Mesendoderm (in vitro differentiated cells): ENCODE results near the gene EIF5AL1.

Experiments used
- DNase-seq: peaks from one replicate; pipeline ENCODE4 v3.0.0; 2013
- H2AK5ac ChIP-seq: 2 replicates; pipeline ENCODE4 v1.6.1; 2013; ENCODE audit warnings: low read length, inconsistent platforms
- H2BK120ac ChIP-seq: 2 replicates; pipeline ENCODE4 v1.6.1; 2013; ENCODE audit warnings: low read depth, mild to moderate bottlenecking, low read length, moderate library complexity, mixed read lengths
- H2BK15ac ChIP-seq: replicated peaks from 2 replicates; pipeline ENCODE4 v1.6.1; 2013; ENCODE audit warnings: low read depth, mild to moderate bottlenecking, moderate library complexity
- H2BK5ac ChIP-seq: 2 replicates; pipeline ENCODE4 v1.6.1; 2013; ENCODE audit warnings: low read length, inconsistent platforms
- H3K18ac ChIP-seq: 2 replicates; pipeline ENCODE4 v1.6.1; 2013; ENCODE audit warnings: mild to moderate bottlenecking, low read length, mixed read lengths
- H3K23ac ChIP-seq: one replicate; pipeline ENCODE4 v1.6.1; 2013; ENCODE audit warnings: low read length
- H3K27ac ChIP-seq: 2 replicates; pipeline ENCODE4 v1.5.1; 2013; ENCODE audit warnings: low read depth, mild to moderate bottlenecking, inconsistent platforms, low read length, moderate library complexity
- H3K27me3 ChIP-seq: 2 replicates; pipeline ENCODE4 v1.6.1; 2013; ENCODE audit warnings: low read length, control low read depth, mild to moderate bottlenecking, inconsistent platforms; ENCODE audit not compliant: insufficient read depth, poor library complexity
- H3K36me3 ChIP-seq: 2 replicates; pipeline ENCODE4 v1.6.1; 2013; ENCODE audit warnings: low read length, inconsistent platforms; ENCODE audit not compliant: control insufficient read depth, insufficient read depth
- H3K4ac ChIP-seq: one replicate; pipeline ENCODE4 v1.6.1; 2013; ENCODE audit warnings: low read depth, mild to moderate bottlenecking, low read length, moderate library complexity
- H3K4me1 ChIP-seq: 2 replicates; pipeline ENCODE4 v1.6.1; 2013; ENCODE audit warnings: low read depth, low read length, inconsistent platforms; ENCODE audit not compliant: control insufficient read depth
- H3K4me2 ChIP-seq: 2 replicates; pipeline ENCODE4 v1.6.1; 2013; ENCODE audit warnings: low read length
- H3K4me3 ChIP-seq: 2 replicates; pipeline ENCODE4 v1.5.1; 2013; ENCODE audit warnings: mild to moderate bottlenecking, low read length
- H3K56ac ChIP-seq: one replicate; pipeline ENCODE4 v1.6.1; 2013; ENCODE audit warnings: low read length
- H3K79me1 ChIP-seq: 2 replicates; pipeline ENCODE4 v1.6.1; 2013; ENCODE audit warnings: low read length, inconsistent platforms
- H3K79me2 ChIP-seq: 2 replicates; pipeline ENCODE4 v1.6.1; 2013; ENCODE audit warnings: mild to moderate bottlenecking, low read length; ENCODE audit not compliant: control insufficient read depth, insufficient read depth
- H3K9ac ChIP-seq: 2 replicates; pipeline ENCODE4 v1.6.1; 2013; ENCODE audit warnings: low read length, inconsistent platforms
- H4K5ac ChIP-seq: one replicate; pipeline ENCODE4 v1.6.1; 2013; ENCODE audit warnings: low read length
- H4K8ac ChIP-seq: one replicate; pipeline ENCODE4 v1.6.1; 2013; ENCODE audit warnings: low read depth, mild to moderate bottlenecking, control low read depth, low read length, moderate library complexity
- whole genome bisulfite sequencing: extraction: QIAGEN DNeasy Blood & Tissue Kit; methylation state at CpG from one replicate; pipeline ENCODE4 v1.1.7; 2013; ENCODE audit warnings: low lambda C conversion rate, missing lambda C conversion rate; ENCODE audit not compliant: insufficient coverage; ENCODE audit errors: extremely low coverage; 5-methylcytosine and 5-hydroxymethylcytosine counted together

EIF5AL1 gene

GRCh38 chr10:79490400-79491142, 21.8 kb upstream of the EIF5AL1 start:
- Histone ChIP-seq H2BK15ac (no peak overlapping the region), H4K5ac (no peak overlapping the region), H3K4me1 (peaks cover 2% of the 10 kb centered on the region), H3K36me3 (no peaks in the 10 kb centered on the region), H2BK5ac (no peak overlapping the region), H3K27me3 (no peaks in the 10 kb centered on the region), H3K23ac (peak overlapping the region; percentile 6), H4K8ac (no peak overlapping the region), H3K56ac (peak overlapping the region; percentile 35), H3K27ac (no peak overlapping the region), H3K79me2 (no peaks in the 10 kb centered on the region), H2AK5ac (no peak overlapping the region), H3K4ac (no peak overlapping the region), H3K79me1 (no peaks in the 10 kb centered on the region), H3K18ac (no peak overlapping the region), H3K4me3 (no peak overlapping the region), H3K4me2 (no peak overlapping the region), H3K9ac (no peak overlapping the region), H2BK120ac (no peak overlapping the region)
- DNase-seq = peak; percentile 42
- no CpG with 5 or more reads among the region's 9 CpGs for WGBS

GRCh38 chr10:79491143-79491835, 21.0 kb upstream of the EIF5AL1 start:
- no peak overlapping the region for H3K18ac ChIP-seq
- H2BK120ac ChIP-seq = no peak overlapping the region
- no peaks in the 10 kb centered on the region for H3K79me2 ChIP-seq
- H3K27ac ChIP-seq = no peak overlapping the region
- WGBS = no CpG with 5 or more reads among the region's 6 CpGs
- peak overlapping the region; percentile 35 for H3K56ac ChIP-seq
- no peak overlapping the region for H3K23ac ChIP-seq
- H3K4me3 ChIP-seq = no peak overlapping the region
- peaks cover 2% of the 10 kb centered on the region for H3K4me1 ChIP-seq
- H3K9ac ChIP-seq = no peak overlapping the region
- H2AK5ac ChIP-seq = no peak overlapping the region
- H3K27me3 ChIP-seq = no peaks in the 10 kb centered on the region
- peak; percentile 53 for DNase-seq
- no peak overlapping the region for H4K8ac ChIP-seq
- no peak overlapping the region for H2BK5ac ChIP-seq
- H2BK15ac ChIP-seq = no peak overlapping the region
- no peaks in the 10 kb centered on the region for H3K79me1 ChIP-seq
- no peak overlapping the region for H3K4me2 ChIP-seq
- no peaks in the 10 kb centered on the region for H3K36me3 ChIP-seq
- H3K4ac ChIP-seq = no peak overlapping the region
- no peak overlapping the region for H4K5ac ChIP-seq

GRCh38 chr10:79492256-79492655, 20.1 kb upstream of the EIF5AL1 start:
- DNase-seq = no peak
- Histone ChIP-seq H3K4me1 (peaks cover 2% of the 10 kb centered on the region), H3K4me2 (no peak overlapping the region), H3K27me3 (no peaks in the 10 kb centered on the region), H4K8ac (no peak overlapping the region), H3K9ac (no peak overlapping the region), H3K79me1 (no peaks in the 10 kb centered on the region), H3K4me3 (no peak overlapping the region), H2BK15ac (no peak overlapping the region), H2BK5ac (no peak overlapping the region), H3K79me2 (no peaks in the 10 kb centered on the region), H2AK5ac (no peak overlapping the region), H3K18ac (no peak overlapping the region), H2BK120ac (no peak overlapping the region), H4K5ac (no peak overlapping the region), H3K56ac (no peak overlapping the region), H3K23ac (no peak overlapping the region), H3K27ac (no peak overlapping the region), H3K4ac (no peak overlapping the region), H3K36me3 (no peaks in the 10 kb centered on the region)
- WGBS = no CpG with 5 or more reads among the region's 6 CpGs

- Histone ChIP-seq H3K27me3 (no peaks in the 10 kb centered on the region), H3K36me3 (no peaks in the 10 kb centered on the region), H3K18ac (no peak overlapping the region), H3K4me1 (peaks cover 2% of the 10 kb centered on the region), H3K4me2 (no peak overlapping the region), H2AK5ac (no peak overlapping the region), H3K27ac (no peak overlapping the region), H3K79me2 (no peaks in the 10 kb centered on the region), H4K8ac (no peak overlapping the region), H3K4ac (no peak overlapping the region), H3K56ac (no peak overlapping the region), H2BK15ac (no peak overlapping the region), H3K79me1 (no peaks in the 10 kb centered on the region), H2BK5ac (no peak overlapping the region), H3K4me3 (no peak overlapping the region), H3K9ac (no peak overlapping the region), H3K23ac (no peak overlapping the region), H2BK120ac (no peak overlapping the region), H4K5ac (no peak overlapping the region)
- no peak for DNase-seq
- WGBS = no CpG with 5 or more reads among the region's 3 CpGs
These were observed 19.5 kb upstream of the EIF5AL1 start for GRCh38 chr10:79492839-79493238.

- H4K8ac ChIP-seq = no peak overlapping the region
- H2BK15ac ChIP-seq = no peak overlapping the region
- no peaks in the 10 kb centered on the region for H3K36me3 ChIP-seq
- no peak overlapping the region for H3K4me2 ChIP-seq
- H3K79me2 ChIP-seq = no peaks in the 10 kb centered on the region
- H3K9ac ChIP-seq = no peak overlapping the region
- no peak overlapping the region for H3K23ac ChIP-seq
- no peaks in the 10 kb centered on the region for H3K79me1 ChIP-seq
- H3K4me3 ChIP-seq = no peak overlapping the region
- no peak overlapping the region for H2BK120ac ChIP-seq
- H3K27ac ChIP-seq = no peak overlapping the region
- no peak overlapping the region for H3K56ac ChIP-seq
- H2BK5ac ChIP-seq = no peak overlapping the region
- no peaks in the 10 kb centered on the region for H3K4me1 ChIP-seq
- no peak overlapping the region for H2AK5ac ChIP-seq
- H3K18ac ChIP-seq = no peak overlapping the region
- WGBS = no CpG with 5 or more reads among the region's 1 CpG
- DNase-seq = no peak
- no peak overlapping the region for H4K5ac ChIP-seq
- no peak overlapping the region for H3K4ac ChIP-seq
- H3K27me3 ChIP-seq = no peaks in the 10 kb centered on the region
These were observed 18.5 kb upstream of the EIF5AL1 start for GRCh38 chr10:79493806-79494205.
